Islet precursor cell (in vitro differentiated cells): ENCODE measurements around the gene TOE1.
"Not testable (repeated sequence)": the region's sequence is repeated elsewhere in the genome, so short reads cannot be mapped to it uniquely, and the experiment has no call there.

ENCODE experiments used
- DNase-seq: peaks from one replicate; pipeline ENCODE4 v3.0.0-alpha.2; 2018

The TOE1 gene

GRCh38 chr1:45355683-45356082 is 15.7 kb downstream of the TOE1 start:
- DNase-seq = no peak

GRCh38 chr1:45356186-45356585 is 16.2 kb downstream of the TOE1 start:
- DNase-seq = no peak

- DNase-seq = no peak
Observed at GRCh38 chr1:45359882-45360513, 20.0 kb downstream of the TOE1 start.

- DNase-seq = peak; percentile 71
Observed at GRCh38 chr1:45360981-45361380, 21.0 kb downstream of the TOE1 start.

- DNase-seq = no peak
Observed at GRCh38 chr1:45364294-45364693, 24.3 kb downstream of the TOE1 start.

- DNase-seq = no peak
Observed at GRCh38 chr1:45365051-45365450, 25.1 kb downstream of the TOE1 start.

- no peak for DNase-seq
Observed at GRCh38 chr1:45370575-45370974, 30.6 kb downstream of the TOE1 start.

GRCh38 chr1:45373573-45373972 is 33.6 kb downstream of the TOE1 start:
- DNase-seq = no peak

- no peak for DNase-seq
Observed at GRCh38 chr1:45375104-45376090, 35.4 kb downstream of the TOE1 start.

- no peak for DNase-seq
Observed at GRCh38 chr1:45378184-45378583, 38.2 kb downstream of the TOE1 start.

- DNase-seq = no peak
Observed at GRCh38 chr1:45379524-45379923, 39.6 kb downstream of the TOE1 start.

- DNase-seq = no peak
Observed at GRCh38 chr1:45380125-45380524, 40.2 kb downstream of the TOE1 start.

GRCh38 chr1:45380730-45381129 is 40.8 kb downstream of the TOE1 start:
- no peak for DNase-seq

- DNase-seq = no peak
Observed at GRCh38 chr1:45381243-45381642, 41.3 kb downstream of the TOE1 start.

- DNase-seq = no peak
Observed at GRCh38 chr1:45383191-45383590, 43.2 kb downstream of the TOE1 start.

GRCh38 chr1:45384213-45384612 is 44.2 kb downstream of the TOE1 start:
- not testable (repeated sequence) for DNase-seq

- no peak for DNase-seq
Observed at GRCh38 chr1:45385302-45385701, 45.3 kb downstream of the TOE1 start.

- no peak for DNase-seq
Observed at GRCh38 chr1:45386219-45386618, 46.2 kb downstream of the TOE1 start.
